ENCODE results near the gene DDX46.
"Not testable (repeated sequence)": the region's sequence is repeated elsewhere in the genome, so short reads cannot be mapped to it uniquely, and the experiment has no call there.

DDX46 gene

DNA sequence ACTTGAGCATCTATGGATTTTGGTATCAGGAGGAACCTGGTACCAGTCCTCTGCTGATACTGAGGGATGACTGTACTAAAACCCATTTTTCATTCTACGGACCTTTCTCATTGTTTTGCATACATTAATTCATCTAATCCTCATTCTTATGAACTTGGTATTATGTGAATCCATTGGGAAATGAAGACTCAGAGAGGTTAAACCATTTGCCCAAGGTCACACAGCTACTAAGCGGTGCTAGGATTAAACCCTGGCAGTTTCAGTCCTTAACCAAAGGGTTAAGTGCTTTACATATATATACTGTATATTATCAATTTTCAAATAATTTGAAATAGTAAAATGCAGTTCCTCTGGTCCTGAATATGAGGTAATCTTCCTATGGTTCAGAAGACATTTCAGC lies 16.4 kb upstream of the DDX46 start:
- TF ChIP-seq, protein P1, sequence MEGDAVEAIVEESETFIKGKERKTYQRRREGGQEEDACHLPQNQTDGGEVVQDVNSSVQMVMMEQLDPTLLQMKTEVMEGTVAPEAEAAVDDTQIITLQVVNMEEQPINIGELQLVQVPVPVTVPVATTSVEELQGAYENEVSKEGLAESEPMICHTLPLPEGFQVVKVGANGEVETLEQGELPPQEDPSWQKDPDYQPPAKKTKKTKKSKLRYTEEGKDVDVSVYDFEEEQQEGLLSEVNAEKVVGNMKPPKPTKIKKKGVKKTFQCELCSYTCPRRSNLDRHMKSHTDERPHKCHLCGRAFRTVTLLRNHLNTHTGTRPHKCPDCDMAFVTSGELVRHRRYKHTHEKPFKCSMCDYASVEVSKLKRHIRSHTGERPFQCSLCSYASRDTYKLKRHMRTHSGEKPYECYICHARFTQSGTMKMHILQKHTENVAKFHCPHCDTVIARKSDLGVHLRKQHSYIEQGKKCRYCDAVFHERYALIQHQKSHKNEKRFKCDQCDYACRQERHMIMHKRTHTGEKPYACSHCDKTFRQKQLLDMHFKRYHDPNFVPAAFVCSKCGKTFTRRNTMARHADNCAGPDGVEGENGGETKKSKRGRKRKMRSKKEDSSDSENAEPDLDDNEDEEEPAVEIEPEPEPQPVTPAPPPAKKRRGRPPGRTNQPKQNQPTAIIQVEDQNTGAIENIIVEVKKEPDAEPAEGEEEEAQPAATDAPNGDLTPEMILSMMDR (IDR thresholded peaks at IDR 0.05; ENCODE audit: insufficient read depth, low read length, missing control alignments): no peak
- CTCF ChIA-PET: interaction anchor here (1.1 to 6.8 kb wide), 2 partner anchors 13 to 163 kb away, joined by 5 to 49 read pairs; partner anchors contain the start of gene PCBD2
- POLR2A ChIA-PET: no interaction called here
- no peak overlapping the region for H3K4me3 ChIP-seq (ENCODE audit: low read depth, low read length)
- no peak for DNase-seq (ENCODE audit: low read depth, low spot score)

DNA sequence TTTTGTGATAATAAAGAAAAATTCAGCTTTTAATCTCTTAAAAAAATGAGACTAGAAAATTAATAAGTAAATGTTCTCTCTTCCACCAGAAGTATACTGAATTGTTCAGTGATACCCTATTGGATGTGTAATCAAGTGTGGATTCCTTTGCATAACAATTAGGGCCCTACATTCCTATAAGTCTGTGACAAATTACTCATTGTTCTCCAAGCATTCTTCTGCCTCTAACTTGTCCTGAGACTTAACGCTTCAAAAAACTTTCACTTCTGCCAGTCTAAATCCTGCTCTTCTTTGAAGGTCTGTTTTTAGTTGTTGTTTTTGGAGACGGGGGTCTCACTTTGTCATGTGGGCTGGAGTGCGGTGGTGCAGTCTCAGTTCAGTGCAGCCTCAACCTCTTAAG lies 9.2 kb upstream of the DDX46 start:
- H3K4me3 ChIP-seq (ENCODE audit: low read depth, low read length): no peak overlapping the region
- ChIA-PET POLR2A (interaction anchor here (1.0 kb wide), 1 partner anchor 9 kb away, joined by 4 read pairs; the partner anchor contains the start of gene DDX46), CTCF (interaction anchor here (0.7 to 1.9 kb wide), 3 partner anchors 9 to 13 kb away, joined by 3 to 6 read pairs (median 4); partner anchors contain the start of gene DDX46)
- no peak for DNase-seq (ENCODE audit: low read depth, low spot score)
- TF ChIP-seq, protein P1 (IDR thresholded peaks at IDR 0.05; ENCODE audit: insufficient read depth, low read length, missing control alignments): no peak

DNA sequence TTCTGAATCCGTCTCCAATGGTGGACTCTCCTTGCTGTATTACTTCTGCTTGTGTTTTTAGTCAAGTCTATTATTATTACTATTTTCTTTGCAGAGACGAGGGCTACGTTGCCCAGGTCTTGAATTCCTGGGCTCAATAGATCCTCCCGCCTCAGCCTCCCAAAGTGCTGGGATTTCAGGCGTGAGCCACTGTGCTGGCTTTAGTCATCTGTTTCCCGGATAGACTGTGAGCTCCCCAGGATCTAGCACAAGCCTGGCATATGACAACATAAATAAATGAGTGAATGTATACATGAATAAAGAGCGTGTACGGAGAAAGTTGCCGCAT lies 439 bp upstream of the DDX46 start:
- POLR2A ChIA-PET: interaction anchor here (0.9 kb wide), 1 partner anchor 9 kb away, joined by 4 read pairs; no protein-coding TSS in a partner anchor
- CTCF ChIA-PET: interaction anchor here (0.6 to 4.9 kb wide), 18 partner anchors 9 to 150 kb away, joined by 3 to 53 read pairs (median 3); partner anchors contain the start of genes CAMLG and PCBD2
- DNase-seq (ENCODE audit: low read depth, low spot score): no peak
- TF ChIP-seq, protein P1 (IDR thresholded peaks at IDR 0.05; ENCODE audit: insufficient read depth, low read length, missing control alignments): no peak
- H3K4me3 ChIP-seq (ENCODE audit: low read depth, low read length): peak overlapping the region; percentile 98

DNA sequence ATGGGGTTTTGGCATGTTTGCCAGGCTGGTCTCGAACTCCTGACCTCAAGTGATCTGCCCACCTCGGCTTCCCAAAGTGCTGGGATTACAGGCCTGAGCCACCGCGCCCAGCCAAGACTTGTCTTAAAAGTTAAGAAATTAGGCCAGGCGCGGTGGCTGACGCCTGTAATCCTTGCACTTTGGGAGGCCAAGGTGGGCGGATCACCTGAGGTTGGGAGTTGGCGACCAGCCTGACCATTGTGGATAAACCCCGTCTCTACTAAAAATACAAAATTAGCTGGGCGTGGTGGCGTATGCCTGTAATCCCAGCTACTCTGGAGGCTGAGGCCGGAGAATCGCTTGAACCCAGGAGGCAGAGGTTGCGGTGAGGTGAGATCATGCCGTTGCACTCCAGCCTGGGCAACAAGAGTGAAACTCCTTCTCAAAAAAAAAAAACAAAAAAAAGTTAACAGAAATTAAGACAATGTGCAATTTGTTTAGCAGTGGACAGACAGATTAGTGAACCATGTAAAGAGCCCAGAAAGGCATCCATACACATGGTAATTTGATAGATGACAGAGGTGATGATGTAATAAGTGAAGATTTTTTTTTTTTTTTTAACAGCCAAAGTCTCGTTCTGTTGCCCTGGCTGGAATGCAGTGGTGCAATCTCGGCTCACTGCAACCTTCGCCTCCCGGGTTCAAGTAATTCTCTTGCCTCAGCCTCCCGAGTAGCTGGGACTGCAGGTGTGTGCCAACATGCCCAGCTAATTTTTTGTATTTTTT lies 9.1 kb downstream of the DDX46 start:
- DNase-seq (ENCODE audit: low read depth, low spot score); H3K4me3 ChIP-seq (ENCODE audit: low read depth, low read length); POLR2A ChIA-PET: not testable (repeated sequence)
- CTCF ChIA-PET: interaction anchor here (1.2 kb wide), 1 partner anchor 65 kb away, joined by 3 read pairs; no protein-coding TSS in a partner anchor

DNA sequence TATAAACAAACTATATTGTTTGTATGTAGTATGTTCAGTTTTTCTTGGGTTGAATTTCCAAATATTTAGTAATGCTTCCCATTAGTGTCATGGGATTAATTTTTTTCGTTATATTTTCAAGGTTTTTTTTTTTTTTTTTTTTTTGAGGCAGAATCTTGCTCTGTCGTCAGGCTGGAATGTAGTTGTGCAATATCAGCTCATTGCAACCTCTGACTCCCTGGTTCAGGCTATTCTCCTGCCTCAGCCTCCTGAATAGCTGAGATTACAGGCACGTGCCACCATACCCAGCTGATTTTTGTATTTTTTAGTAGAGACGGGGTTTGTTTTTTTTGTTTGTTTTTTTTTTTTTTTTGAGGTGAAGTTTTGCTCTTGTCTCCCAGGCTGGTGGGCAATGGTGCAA lies 10.6 kb downstream of the DDX46 start:
- ChIA-PET CTCF (interaction anchor here (0.6 to 1.8 kb wide), 2 partner anchors 9 to 11 kb away, joined by 3 to 7 read pairs; partner anchors contain the start of gene DDX46), POLR2A (no interaction called here)
- DNase-seq (ENCODE audit: low read depth, low spot score): no peak
- TF ChIP-seq, protein P1 (IDR thresholded peaks at IDR 0.05; ENCODE audit: insufficient read depth, low read length, missing control alignments): no peak
- H3K4me3 ChIP-seq (ENCODE audit: low read depth, low read length): no peak overlapping the region

DNA sequence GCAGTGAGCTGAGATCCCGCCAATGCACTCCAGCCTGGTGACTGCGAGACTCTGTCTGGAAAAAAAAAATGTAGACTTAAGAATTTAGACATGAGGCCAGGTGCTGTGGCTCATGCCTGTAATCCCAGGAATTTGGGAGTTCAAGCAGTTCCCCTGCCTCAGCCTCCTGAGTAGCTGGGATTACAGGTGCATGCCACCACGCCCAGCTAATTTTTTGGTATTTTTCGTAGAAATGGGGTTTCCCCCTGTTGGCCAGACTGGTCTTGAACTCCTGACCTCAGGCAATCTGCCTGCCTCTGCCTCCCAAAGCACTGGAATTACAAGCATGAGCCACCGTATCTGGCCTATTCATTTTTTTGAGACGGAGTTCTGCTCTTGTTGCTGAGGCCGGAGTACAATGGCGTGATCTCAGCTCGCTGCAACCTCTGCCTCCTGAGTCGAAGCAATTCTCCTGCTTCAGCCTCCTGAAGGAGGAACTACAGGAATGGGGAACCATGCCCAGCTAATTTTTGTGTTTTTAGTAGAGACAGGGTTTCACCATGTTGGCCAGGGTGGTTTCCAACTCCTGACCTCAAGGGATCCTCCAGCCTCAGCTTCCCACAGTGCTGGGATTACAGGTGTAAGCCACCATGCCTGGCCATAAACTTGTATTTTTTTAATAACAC lies 14.0 kb downstream of the DDX46 start:
- H3K4me3 ChIP-seq (ENCODE audit: low read depth, low read length): no peak overlapping the region
- no peak for DNase-seq (ENCODE audit: low read depth, low spot score)
- POLR2A ChIA-PET: no interaction called here
- TF ChIP-seq, protein P1 (IDR thresholded peaks at IDR 0.05; ENCODE audit: insufficient read depth, low read length, missing control alignments): no peak
- CTCF ChIA-PET: interaction anchor here (2.4 kb wide), 1 partner anchor 15 kb away, joined by 11 read pairs; the partner anchor contains the start of gene DDX46

Data from AG04449 (cell line).